Fibroblast of mammary gland (primary cell): ENCODE data around the gene GRID2.

Experiments used
- DNase-seq: peaks from one replicate; pipeline ENCODE4 v3.0.0-alpha.2; 2010; ENCODE audit warnings: low read depth
- H3K4me3 ChIP-seq: 2 replicates; pipeline ENCODE4 v1.5.1; 2011; ENCODE audit warnings: low read depth, mild to moderate bottlenecking, low read length, moderate library complexity; ENCODE audit not compliant: control insufficient read depth
- CTCF ChIP-seq: conservative IDR thresholded peaks from 2 replicates; pipeline ENCODE4 v1.5.1; 2011; ENCODE audit warnings: low read depth, low read length, inconsistent platforms; ENCODE audit not compliant: control insufficient read depth, insufficient read depth

GRID2 gene

GRCh38 chr4:93756101-93756500 lies 1452.3 kb downstream of the GRID2 start:
- no peak for TF ChIP-seq CTCF
- no peak overlapping the region for H3K4me3 ChIP-seq
- no peak for DNase-seq

- DNase-seq, result peak; percentile 37
- TF ChIP-seq CTCF, result no peak
Measured at GRCh38 chr4:93759506-93759905, 1455.7 kb downstream of the GRID2 start.

GRCh38 chr4:93760284-93760683 lies 1456.5 kb downstream of the GRID2 start:
- TF ChIP-seq CTCF, result no peak
- no peak for DNase-seq
- no peak overlapping the region for H3K4me3 ChIP-seq

More at GRCh38 chr4:93759506-93759905, 1455.7 kb downstream of the GRID2 start:
- no peak overlapping the region for H3K4me3 ChIP-seq

- H3K4me3 ChIP-seq, result no peak overlapping the region
- DNase-seq, result no peak
- no peak for TF ChIP-seq CTCF
Measured at GRCh38 chr4:93761286-93761685, 1457.5 kb downstream of the GRID2 start.

- peak; percentile 47 for DNase-seq
- no peak overlapping the region for H3K4me3 ChIP-seq
- TF ChIP-seq CTCF, result peak; percentile 69
Measured at GRCh38 chr4:93764639-93765246, 1461.0 kb downstream of the GRID2 start.

- no peak for TF ChIP-seq CTCF
- no peak overlapping the region for H3K4me3 ChIP-seq
- no peak for DNase-seq
Measured at GRCh38 chr4:93767917-93768316, 1464.2 kb downstream of the GRID2 start.

GRCh38 chr4:93770201-93770600 lies 1466.4 kb downstream of the GRID2 start:
- no peak for DNase-seq
- TF ChIP-seq CTCF, result no peak
- H3K4me3 ChIP-seq, result no peak overlapping the region
